ENCODE data around the gene PPM1L.

Gene PPM1L

GRCh38 chr3:160956785-160957184, 200.8 kb downstream of the PPM1L start:
- no peaks in the 10 kb centered on the region for H3K27me3 ChIP-seq (ENCODE audit: insufficient read depth, poor library complexity, severe bottlenecking)
- H3K4me3 ChIP-seq (replicated peaks; ENCODE audit: insufficient read depth, low read length) = no peak overlapping the region
- no peak overlapping the region for H3K27ac ChIP-seq (replicated peaks)
- no peak for TF ChIP-seq GABPA (IDR thresholded peaks at IDR 0.05; ENCODE audit: low read depth)
- TF ChIP-seq POLR2AphosphoS5 (IDR thresholded peaks at IDR 0.05; ENCODE audit: low read depth) = no peak
- DNase-seq (ENCODE audit: low read depth in 1 of 2, low spot score in 1 of 2) = peak; percentile 8 to 28

- Histone ChIP-seq H3K27me3 (ENCODE audit: insufficient read depth, poor library complexity, severe bottlenecking) (no peaks in the 10 kb centered on the region), H3K27ac (replicated peaks) (no peak overlapping the region), H3K4me3 (replicated peaks; ENCODE audit: insufficient read depth, low read length) (no peak overlapping the region)
- DNase-seq (ENCODE audit: low read depth in 1 of 2, low spot score in 1 of 2) = no peak
- TF ChIP-seq CTCF (IDR thresholded peaks at IDR 0.05; ENCODE audit: insufficient read depth, low read length) = no peak
- TF ChIP-seq POLR2AphosphoS5 (IDR thresholded peaks at IDR 0.05; ENCODE audit: low read depth) = no peak
- TF ChIP-seq GABPA (IDR thresholded peaks at IDR 0.05; ENCODE audit: low read depth) = no peak
- TF ChIP-seq REST (IDR thresholded peaks at IDR 0.05; ENCODE audit: insufficient replicate concordance, low read depth) = no peak
- TF ChIP-seq SPI1 (IDR thresholded peaks at IDR 0.05; ENCODE audit: borderline replicate concordance, low read depth) = no peak
These were observed 204.5 kb downstream of the PPM1L start for GRCh38 chr3:160960568-160960967.

GRCh38 chr3:160963949-160964348, 207.9 kb downstream of the PPM1L start:
- TF ChIP-seq POLR2AphosphoS5 (IDR thresholded peaks at IDR 0.05; ENCODE audit: low read depth) (no peak), CTCF (IDR thresholded peaks at IDR 0.05; ENCODE audit: insufficient read depth, low read length) (no peak), REST (IDR thresholded peaks at IDR 0.05; ENCODE audit: insufficient replicate concordance, low read depth) (no peak), GABPA (IDR thresholded peaks at IDR 0.05; ENCODE audit: low read depth) (no peak), SPI1 (IDR thresholded peaks at IDR 0.05; ENCODE audit: borderline replicate concordance, low read depth) (no peak)
- no peak overlapping the region for H3K27ac ChIP-seq (replicated peaks)
- DNase-seq (ENCODE audit: low read depth in 1 of 2, low spot score in 1 of 2) = no peak
- no peaks in the 10 kb centered on the region for H3K27me3 ChIP-seq (ENCODE audit: insufficient read depth, poor library complexity, severe bottlenecking)
- H3K4me3 ChIP-seq (replicated peaks; ENCODE audit: insufficient read depth, low read length) = no peak overlapping the region

GRCh38 chr3:160968761-160969160, 212.7 kb downstream of the PPM1L start:
- Histone ChIP-seq H3K4me3 (replicated peaks; ENCODE audit: insufficient read depth, low read length) (no peak overlapping the region), H3K27ac (replicated peaks) (no peak overlapping the region), H3K27me3 (ENCODE audit: insufficient read depth, poor library complexity, severe bottlenecking) (no peaks in the 10 kb centered on the region)
- TF ChIP-seq CTCF (IDR thresholded peaks at IDR 0.05; ENCODE audit: insufficient read depth, low read length) (no peak), REST (IDR thresholded peaks at IDR 0.05; ENCODE audit: insufficient replicate concordance, low read depth) (no peak), SPI1 (IDR thresholded peaks at IDR 0.05; ENCODE audit: borderline replicate concordance, low read depth) (no peak), POLR2AphosphoS5 (IDR thresholded peaks at IDR 0.05; ENCODE audit: low read depth) (no peak), GABPA (IDR thresholded peaks at IDR 0.05; ENCODE audit: low read depth) (no peak)
- DNase-seq (ENCODE audit: low read depth in 1 of 2, low spot score in 1 of 2) = no peak
